OCI-LY1 (cell line): ENCODE measurements around the gene ELOVL1.

Experiments
- H2AFZ ChIP-seq: fragments of 200-600 bp; sonication (generic), shearing (Covaris generic); 2 replicates; pipeline ENCODE4 v1.6.0; 2014; ENCODE audit warnings: antibody characterized with exemption, mild to moderate bottlenecking, low read length
- H3F3A ChIP-seq: fragments of 200-600 bp; sonication (generic), shearing (Covaris generic); 2 replicates; pipeline ENCODE4 v1.6.0; 2014; ENCODE audit warnings: mild to moderate bottlenecking, antibody characterized with exemption, low read length, moderate library complexity; ENCODE audit not compliant: insufficient read depth
- H3K27ac ChIP-seq: fragments of 200-600 bp; sonication (generic); 2 replicates; pipeline ENCODE4 v1.5.1; 2014; ENCODE audit warnings: low read length, mixed run types, mild to moderate bottlenecking, low read depth; ENCODE audit not compliant: poor library complexity, severe bottlenecking
- H3K27me3 ChIP-seq: fragments of 200-600 bp; sonication (generic); 2 replicates; pipeline ENCODE4 v1.6.0; 2014; ENCODE audit warnings: antibody characterized with exemption, mild to moderate bottlenecking, low read length, moderate library complexity; ENCODE audit not compliant: insufficient read depth
- H3K36me3 ChIP-seq: fragments of 200-600 bp; sonication (generic); 2 replicates; pipeline ENCODE4 v1.6.1; 2014; ENCODE audit warnings: mild to moderate bottlenecking, antibody characterized with exemption, low read length, moderate library complexity, mixed read lengths; ENCODE audit not compliant: insufficient read depth
- H3K4me1 ChIP-seq: fragments of 200-600 bp; sonication (generic); 2 replicates; pipeline ENCODE4 v1.5.1; 2014; ENCODE audit warnings: mild to moderate bottlenecking, low read length, moderate library complexity; ENCODE audit not compliant: insufficient read depth, severe bottlenecking
- H3K4me2 ChIP-seq: fragments of 200-600 bp; sonication (generic), shearing (Covaris generic); 2 replicates; pipeline ENCODE4 v1.6.1; 2014; ENCODE audit warnings: low read length
- H3K4me3 ChIP-seq: fragments of 200-600 bp; sonication (generic); 2 replicates; pipeline ENCODE4 v1.5.1; 2014; ENCODE audit warnings: low read length, low read depth, mild to moderate bottlenecking, mixed read lengths; ENCODE audit not compliant: poor library complexity, severe bottlenecking
- H3K79me2 ChIP-seq: fragments of 200-600 bp; shearing (Covaris generic); 2 replicates; pipeline ENCODE4 v1.6.1; 2016; ENCODE audit warnings: mixed run types, low read length, mixed read lengths; ENCODE audit not compliant: insufficient read depth
- H3K9ac ChIP-seq: fragments of 200-600 bp; sonication (generic), shearing (Covaris generic); 2 replicates; pipeline ENCODE4 v1.6.1; 2014; ENCODE audit warnings: mild to moderate bottlenecking, low read length, mixed read lengths
- H3K9me2 ChIP-seq: fragments of 200-600 bp; sonication (generic), shearing (Covaris generic); 2 replicates; pipeline ENCODE4 v1.6.1; 2014; ENCODE audit warnings: low read depth, mild to moderate bottlenecking, low read length, mixed read lengths
- H3K9me3 ChIP-seq: fragments of 200-600 bp; shearing (Covaris generic); 2 replicates; pipeline ENCODE4 v1.6.1; 2014; ENCODE audit warnings: low read length, mixed read lengths
- H4K20me1 ChIP-seq: fragments of 200-600 bp; sonication (generic), shearing (Covaris generic); 2 replicates; pipeline ENCODE4 v1.6.0; 2016; ENCODE audit warnings: mild to moderate bottlenecking, low read length; ENCODE audit not compliant: insufficient read depth
- CTCF ChIP-seq: fragments of 200-600 bp; sonication (generic), shearing (Covaris generic); IDR thresholded peaks from 2 replicates; pipeline ENCODE4 v1.5.1; 2017; ENCODE audit warnings: mild to moderate bottlenecking, antibody characterized with exemption, low read length, moderate library complexity, mixed read lengths
- EZH2 ChIP-seq: fragments of 200-600 bp; sonication (generic), shearing (Covaris generic); IDR thresholded peaks from 2 replicates; pipeline ENCODE4 v1.8.0; 2017; ENCODE audit warnings: borderline replicate concordance, mixed run types, mild to moderate bottlenecking, antibody characterized with exemption, low read length, moderate library complexity, mixed read lengths

ELOVL1 gene

GRCh38 chr1:43325381-43325780, 42.4 kb downstream of the ELOVL1 start:
- Histone ChIP-seq H3F3A (no peaks in the 10 kb centered on the region), H3K9ac (no peak overlapping the region), H3K4me3 (no peak overlapping the region), H3K4me2 (no peak overlapping the region), H3K27me3 (no peaks in the 10 kb centered on the region; the same call in 1 of the 2 replicates), H3K9me2 (no peaks in the 10 kb centered on the region), H3K4me1 (no peaks in the 10 kb centered on the region), H3K9me3 (peaks cover 5% of the 10 kb centered on the region; the same call in 1 of the 2 replicates), H3K36me3 (no peaks in the 10 kb centered on the region), H4K20me1 (no peaks in the 10 kb centered on the region), H3K27ac (no peak overlapping the region), H3K79me2 (no peaks in the 10 kb centered on the region), H2AFZ (no peak overlapping the region)
- TF ChIP-seq CTCF (no peak), EZH2 (no peak)

- Histone ChIP-seq H2AFZ (no peak overlapping the region), H3K27ac (no peak overlapping the region), H3K9ac (no peak overlapping the region), H3K9me3 (peaks cover 5% of the 10 kb centered on the region; the same call in 1 of the 2 replicates), H3K9me2 (no peaks in the 10 kb centered on the region), H3F3A (no peaks in the 10 kb centered on the region), H4K20me1 (no peaks in the 10 kb centered on the region), H3K79me2 (no peaks in the 10 kb centered on the region), H3K4me3 (no peak overlapping the region), H3K36me3 (no peaks in the 10 kb centered on the region), H3K27me3 (no peaks in the 10 kb centered on the region; the same call in 1 of the 2 replicates), H3K4me1 (no peaks in the 10 kb centered on the region), H3K4me2 (no peak overlapping the region)
- TF ChIP-seq CTCF (no peak), EZH2 (no peak)
These were observed 43.0 kb downstream of the ELOVL1 start for GRCh38 chr1:43324810-43325209.

GRCh38 chr1:43322506-43322905, 45.3 kb downstream of the ELOVL1 start:
- H4K20me1 ChIP-seq: no peaks in the 10 kb centered on the region
- H3K9ac ChIP-seq: no peak overlapping the region
- H3K4me1 ChIP-seq: no peaks in the 10 kb centered on the region
- H3K27ac ChIP-seq: no peak overlapping the region
- H2AFZ ChIP-seq: no peak overlapping the region
- no peaks in the 10 kb centered on the region for H3K27me3 ChIP-seq
- no peaks in the 10 kb centered on the region for H3K36me3 ChIP-seq
- no peaks in the 10 kb centered on the region for H3F3A ChIP-seq
- H3K9me3 ChIP-seq: peaks cover 2% of the 10 kb centered on the region; the same call in 1 of the 2 replicates
- H3K79me2 ChIP-seq: no peaks in the 10 kb centered on the region
- no peaks in the 10 kb centered on the region for H3K9me2 ChIP-seq
- TF ChIP-seq CTCF (no peak), EZH2 (no peak)
- no peak overlapping the region for H3K4me3 ChIP-seq
- no peak overlapping the region for H3K4me2 ChIP-seq
